Measurements from ENCODE around the gene TNFAIP8L1. TPM values are rescaled to one million over a fixed set of nuclear protein-coding genes. Genes with fewer than 3 reads are reported as not detected.
A peak's percentile ranks its signal among the peaks of the same experiment; 100 is the strongest.

Gene TNFAIP8L1
- total RNA-seq, 2 experiments from 2014 or later = 18.4 to 18.6 TPM

DNA sequence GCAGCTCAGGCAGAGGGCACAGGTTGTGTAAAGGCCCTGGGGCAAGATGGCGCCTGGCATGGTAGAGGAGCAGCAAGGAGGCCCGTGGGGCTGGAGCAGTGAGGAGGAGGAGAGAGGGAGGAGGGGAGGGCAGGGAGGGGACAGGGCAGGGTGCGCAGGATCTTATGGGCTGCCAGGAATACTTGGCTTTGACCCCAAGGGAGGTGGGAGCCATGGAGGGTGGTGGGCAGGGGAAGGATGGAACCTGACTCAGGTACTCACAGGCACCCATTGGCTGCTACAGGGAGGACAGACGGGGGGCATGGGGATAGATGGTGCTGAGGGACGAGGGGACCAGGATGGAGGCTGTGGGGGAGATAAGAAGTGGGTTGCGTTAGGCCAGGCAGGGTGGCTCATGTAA is 3.3 kb downstream of the TNFAIP8L1 start:
- DNase-seq = no peak
- Mint-ChIP-seq H3K36me3 (ENCODE audit: low read depth) (peaks cover 3% of the 10 kb centered on the region), H3K9me3 (no peaks in the 10 kb centered on the region), H3K27me3 (no peaks in the 10 kb centered on the region), H3K4me3 (no peak overlapping the region), H3K4me1 (peaks cover 21% of the 10 kb centered on the region), H3K27ac (no peak overlapping the region)
- ChIA-PET POLR2A (no interaction called here), CTCF (no interaction called here)

DNA sequence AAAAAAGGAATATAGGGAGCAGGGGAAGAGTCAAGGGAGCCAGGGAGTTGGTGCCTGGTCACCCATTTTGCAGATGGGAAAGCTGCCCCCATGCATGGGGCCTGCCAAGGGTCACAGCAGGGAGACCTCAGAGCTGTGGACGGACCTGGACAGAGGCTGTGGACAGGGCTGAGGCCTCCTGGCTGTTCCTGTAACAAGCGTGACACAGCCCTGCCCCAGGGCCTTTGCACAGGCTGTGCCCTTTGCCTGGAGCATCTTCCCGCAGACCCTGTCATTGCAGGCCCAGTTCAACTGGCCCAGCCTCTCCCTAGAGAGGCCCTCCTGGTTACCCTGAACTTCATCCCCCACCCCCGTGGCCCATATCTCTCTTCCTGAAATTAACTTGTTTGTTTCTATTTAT is 6.4 kb downstream of the TNFAIP8L1 start:
- Mint-ChIP-seq H3K27me3 (no peaks in the 10 kb centered on the region), H3K4me1 (peaks cover 5% of the 10 kb centered on the region), H3K27ac (no peak overlapping the region), H3K4me3 (no peak overlapping the region), H3K9me3 (no peaks in the 10 kb centered on the region), H3K36me3 (ENCODE audit: low read depth) (peaks cover 5% of the 10 kb centered on the region)
- CTCF ChIA-PET = interaction anchor here (0.7 to 2.5 kb wide), 2 partner anchors 9 to 69 kb away, joined by 3 to 14 read pairs; no protein-coding TSS in a partner anchor
- POLR2A ChIA-PET = no interaction called here
- DNase-seq = no peak

DNA sequence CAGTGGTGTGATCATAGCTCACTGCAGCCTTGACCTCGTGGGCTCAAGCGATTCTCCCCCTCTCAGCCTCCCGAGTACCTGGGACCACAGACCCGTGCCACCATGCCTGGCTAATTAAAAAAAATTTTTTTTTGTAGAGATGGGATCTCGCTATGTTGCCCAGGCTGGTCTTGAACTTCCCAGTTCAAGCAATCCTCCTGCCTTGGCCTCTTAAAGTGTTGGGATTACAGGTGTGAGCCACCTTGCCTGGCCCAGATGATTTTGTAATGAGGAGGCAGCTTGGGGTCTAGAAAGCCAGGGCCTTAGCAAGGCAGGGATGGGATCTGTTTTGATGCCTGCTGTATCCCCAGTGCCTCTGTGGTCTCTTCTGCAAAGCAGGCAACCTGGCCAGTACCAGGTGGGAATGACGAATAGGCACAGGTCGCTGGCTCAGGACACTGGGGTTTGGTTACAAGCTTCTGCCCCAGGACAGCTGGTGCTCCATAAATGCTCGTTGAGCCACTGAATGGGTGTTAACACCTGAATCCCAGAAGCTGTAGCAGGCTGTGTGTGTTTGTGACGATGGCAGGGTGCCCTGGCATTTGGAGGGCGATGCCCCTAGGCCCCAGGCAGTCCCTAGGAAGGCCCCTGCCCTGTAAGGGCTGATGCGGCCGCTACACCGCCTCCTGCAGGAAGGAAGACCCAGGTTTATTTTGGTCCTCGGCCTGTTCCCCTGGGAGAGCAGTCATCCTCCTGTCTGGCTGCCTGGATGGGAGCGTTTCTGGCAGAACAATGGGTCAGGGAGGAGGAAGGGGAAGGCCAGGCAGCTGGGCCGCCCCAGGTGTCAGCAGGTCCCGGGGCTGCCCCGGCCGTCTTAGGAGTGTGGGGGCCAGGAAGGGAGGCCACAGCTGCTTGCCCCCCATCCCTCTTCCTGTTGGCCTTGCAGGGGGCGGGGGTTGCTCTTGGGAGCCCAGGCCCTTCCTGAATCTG is 8.6 kb downstream of the TNFAIP8L1 start:
- H3K4me3 Mint-ChIP-seq = no peak overlapping the region
- H3K4me1 Mint-ChIP-seq = peaks cover 2% of the 10 kb centered on the region
- POLR2A ChIA-PET = no interaction called here
- H3K9me3 Mint-ChIP-seq = no peaks in the 10 kb centered on the region
- CTCF ChIA-PET = interaction anchor here (1.0 to 3.0 kb wide), 2 partner anchors 12 to 13 kb away, joined by 3 to 7 read pairs; no protein-coding TSS in a partner anchor
- H3K36me3 Mint-ChIP-seq (ENCODE audit: low read depth) = peaks cover 8% of the 10 kb centered on the region
- no peak for DNase-seq
- peak overlapping the region; percentile 16 for H3K27ac Mint-ChIP-seq
- no peaks in the 10 kb centered on the region for H3K27me3 Mint-ChIP-seq

DNA sequence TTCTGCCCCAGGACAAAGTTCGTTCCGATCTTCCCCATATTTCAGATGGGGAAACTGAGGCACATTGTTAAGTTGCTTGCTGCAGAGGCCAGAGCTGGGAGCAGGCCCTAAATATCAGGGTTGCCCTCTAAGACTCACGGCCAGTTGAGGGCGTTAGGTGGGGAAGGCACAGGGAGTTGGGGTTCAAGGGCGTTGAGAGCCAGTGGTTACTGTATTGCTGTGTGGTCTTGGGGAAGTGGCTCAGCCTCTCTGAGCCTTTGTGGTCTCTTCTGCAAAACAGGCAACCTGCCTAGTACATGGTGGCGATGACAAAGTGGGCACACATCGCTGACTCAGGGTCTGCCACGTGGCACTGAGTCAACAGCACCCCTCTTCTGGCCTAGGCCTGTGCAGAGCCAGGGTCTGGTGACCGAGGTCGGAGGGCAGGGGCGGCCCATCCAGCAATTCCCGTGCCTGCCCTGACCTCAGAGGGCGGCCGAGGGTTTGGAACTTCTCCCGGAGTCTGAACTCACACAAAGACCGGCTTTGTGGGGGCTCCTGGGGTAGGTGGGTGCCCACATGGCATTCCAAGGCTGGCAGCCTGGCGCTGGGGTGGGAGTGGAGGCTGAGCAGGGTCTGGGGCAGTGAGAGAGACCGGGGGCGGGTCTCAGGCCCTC is 10.2 kb downstream of the TNFAIP8L1 start:
- Mint-ChIP-seq H3K27ac (no peak overlapping the region), H3K27me3 (no peaks in the 10 kb centered on the region), H3K4me1 (peaks cover 2% of the 10 kb centered on the region), H3K36me3 (ENCODE audit: low read depth) (peaks cover 10% of the 10 kb centered on the region), H3K9me3 (no peaks in the 10 kb centered on the region), H3K4me3 (no peak overlapping the region)
- POLR2A ChIA-PET = no interaction called here
- DNase-seq = no peak
- CTCF ChIA-PET = interaction anchor here (0.5 to 3.0 kb wide), 3 partner anchors 13 to 497 kb away, joined by 3 to 7 read pairs (median 5); no protein-coding TSS in a partner anchor

DNA sequence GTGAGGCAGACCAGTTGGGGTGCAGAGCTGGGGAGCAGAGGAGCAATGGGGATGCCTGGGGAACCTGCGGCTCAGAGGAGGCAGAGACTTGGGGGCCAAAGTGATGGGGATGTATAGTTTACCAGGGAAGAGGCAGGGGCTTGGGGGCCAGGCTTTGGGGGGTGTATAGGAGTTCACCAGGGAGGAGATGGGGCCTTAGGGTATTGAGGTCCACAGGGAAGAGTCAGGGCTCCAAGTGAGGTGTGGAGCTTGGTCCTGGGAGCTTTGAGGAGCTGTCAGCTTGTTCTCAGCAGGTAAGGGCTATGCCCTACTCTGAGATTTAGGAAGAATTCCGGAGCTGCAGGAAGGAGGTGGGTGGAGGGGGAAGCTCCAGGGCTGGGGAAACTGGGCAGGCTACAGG is 10.8 kb downstream of the TNFAIP8L1 start:
- H3K4me1 Mint-ChIP-seq = peaks cover 2% of the 10 kb centered on the region
- peaks cover 16% of the 10 kb centered on the region for H3K36me3 Mint-ChIP-seq (ENCODE audit: low read depth)
- H3K27ac Mint-ChIP-seq = no peak overlapping the region
- DNase-seq = no peak
- ChIA-PET POLR2A (no interaction called here), CTCF (interaction anchor here (1.6 kb wide), 1 partner anchor 14 kb away, joined by 5 read pairs; no protein-coding TSS in a partner anchor)
- no peaks in the 10 kb centered on the region for H3K9me3 Mint-ChIP-seq
- no peak overlapping the region for H3K4me3 Mint-ChIP-seq
- H3K27me3 Mint-ChIP-seq = no peaks in the 10 kb centered on the region

DNA sequence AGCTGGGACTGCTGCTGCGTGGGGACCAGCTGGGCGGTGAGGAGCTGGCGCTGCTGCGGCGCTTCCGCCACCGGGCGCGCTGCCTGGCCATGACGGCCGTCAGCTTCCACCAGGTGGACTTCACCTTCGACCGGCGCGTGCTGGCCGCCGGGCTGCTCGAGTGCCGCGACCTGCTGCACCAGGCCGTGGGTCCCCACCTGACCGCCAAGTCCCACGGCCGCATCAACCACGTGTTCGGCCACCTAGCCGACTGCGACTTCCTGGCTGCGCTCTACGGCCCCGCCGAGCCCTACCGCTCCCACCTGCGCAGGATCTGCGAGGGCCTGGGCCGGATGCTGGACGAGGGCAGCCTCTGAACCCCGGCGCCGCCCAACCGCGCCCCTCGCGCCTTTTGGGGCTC is 12.8 kb downstream of the TNFAIP8L1 start:
- Mint-ChIP-seq H3K4me1 (peaks cover 2% of the 10 kb centered on the region), H3K4me3 (no peak overlapping the region), H3K27me3 (no peaks in the 10 kb centered on the region), H3K36me3 (ENCODE audit: low read depth) (peaks cover 20% of the 10 kb centered on the region), H3K9me3 (no peaks in the 10 kb centered on the region), H3K27ac (no peak overlapping the region)
- no peak for DNase-seq
- ChIA-PET CTCF (no interaction called here), POLR2A (no interaction called here)

DNA sequence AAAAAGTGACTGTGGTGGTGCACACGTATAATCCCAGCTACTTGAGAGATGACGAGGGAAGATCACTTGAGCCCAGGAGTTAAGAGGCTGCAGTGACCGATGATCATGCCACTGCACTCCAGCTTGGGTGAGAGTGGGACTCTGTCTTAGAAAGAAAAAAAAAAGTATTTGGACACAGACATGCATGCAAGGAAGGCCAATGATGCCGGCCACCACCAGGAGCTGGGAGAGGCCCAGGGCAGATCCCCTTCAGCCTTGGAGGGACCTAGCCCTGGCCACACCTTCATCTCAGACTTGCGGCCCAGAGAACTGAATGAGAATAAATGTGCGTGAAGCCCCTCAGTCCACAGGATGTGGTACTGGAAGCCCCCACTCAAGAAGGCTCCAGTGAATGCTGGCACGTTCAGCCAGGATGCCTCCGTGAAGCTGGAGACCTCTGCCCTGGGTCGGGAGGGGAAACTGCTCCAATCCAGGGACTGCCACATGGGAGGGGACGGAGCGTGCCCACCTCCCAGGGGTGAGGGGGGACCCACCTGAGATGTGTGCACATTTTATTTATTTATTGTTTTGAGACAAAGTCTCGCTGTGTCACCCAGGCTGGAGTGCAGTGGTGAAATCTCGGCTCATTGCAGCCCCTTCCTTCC is 14.6 kb downstream of the TNFAIP8L1 start:
- H3K36me3 Mint-ChIP-seq (ENCODE audit: low read depth) = peaks cover 26% of the 10 kb centered on the region
- H3K27ac Mint-ChIP-seq = no peak overlapping the region
- DNase-seq = no peak
- H3K4me3 Mint-ChIP-seq = no peak overlapping the region
- H3K9me3 Mint-ChIP-seq = no peaks in the 10 kb centered on the region
- CTCF ChIA-PET = no interaction called here
- peaks cover 2% of the 10 kb centered on the region for H3K4me1 Mint-ChIP-seq
- POLR2A ChIA-PET = interaction anchor here (0.7 kb wide), 1 partner anchor 470 kb away, joined by 3 read pairs; no protein-coding TSS in a partner anchor
- H3K27me3 Mint-ChIP-seq = no peaks in the 10 kb centered on the region

DNA sequence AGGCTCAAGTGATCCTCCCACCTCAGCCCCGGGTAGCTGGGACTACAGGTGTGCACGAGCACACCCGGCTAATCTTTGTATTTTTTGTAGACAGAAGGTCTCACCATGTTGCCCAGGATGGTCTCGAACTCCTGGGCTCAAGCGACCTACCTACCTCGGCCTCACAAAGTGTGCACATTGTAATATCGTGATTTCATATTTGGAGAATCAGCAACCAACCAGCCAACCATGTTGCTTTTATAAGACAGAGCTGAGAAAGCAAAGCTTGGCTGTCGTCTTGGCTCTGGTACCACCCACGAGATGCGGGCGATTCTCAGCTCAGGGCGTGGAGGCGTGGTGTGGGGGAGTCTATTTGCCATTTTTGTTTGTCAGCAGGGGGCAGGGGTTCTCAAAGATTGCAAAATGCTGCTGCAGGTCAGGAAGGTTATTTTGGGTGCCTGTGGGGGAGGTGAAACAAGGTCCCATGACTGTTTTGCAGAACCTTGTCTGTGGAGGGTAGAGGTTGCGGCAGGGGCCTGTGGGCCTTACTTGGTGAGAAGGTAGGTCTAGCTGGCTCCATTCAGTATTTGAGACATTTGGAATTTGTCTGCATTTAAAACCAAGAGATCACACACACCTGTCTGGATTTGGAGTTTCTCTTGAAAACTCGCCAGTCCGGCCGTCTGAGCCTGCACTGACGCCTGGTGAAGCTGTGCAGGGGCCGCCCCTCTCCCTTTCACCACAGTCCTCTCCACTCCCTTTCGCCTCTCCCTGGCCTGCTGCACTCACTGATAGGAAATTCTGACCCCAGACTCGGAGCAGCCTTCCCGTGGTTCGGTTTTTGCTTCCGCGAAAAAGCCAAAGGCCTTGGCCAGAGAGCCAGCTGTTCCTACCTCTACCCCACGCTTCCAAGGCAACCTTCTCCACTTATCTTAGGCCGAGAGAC is 15.4 kb downstream of the TNFAIP8L1 start:
- H3K27ac Mint-ChIP-seq = no peak overlapping the region
- H3K36me3 Mint-ChIP-seq (ENCODE audit: low read depth) = peaks cover 32% of the 10 kb centered on the region
- H3K27me3 Mint-ChIP-seq = no peaks in the 10 kb centered on the region
- ChIA-PET CTCF (interaction anchor here (0.7 kb wide), 1 partner anchor 21 kb away, joined by 3 read pairs; no protein-coding TSS in a partner anchor), POLR2A (interaction anchor here (0.6 kb wide), 1 partner anchor 9 kb away, joined by 3 read pairs; no protein-coding TSS in a partner anchor)
- no peak overlapping the region for H3K4me3 Mint-ChIP-seq
- H3K9me3 Mint-ChIP-seq = no peaks in the 10 kb centered on the region
- no peak for DNase-seq
- H3K4me1 Mint-ChIP-seq = no peaks in the 10 kb centered on the region

DNA sequence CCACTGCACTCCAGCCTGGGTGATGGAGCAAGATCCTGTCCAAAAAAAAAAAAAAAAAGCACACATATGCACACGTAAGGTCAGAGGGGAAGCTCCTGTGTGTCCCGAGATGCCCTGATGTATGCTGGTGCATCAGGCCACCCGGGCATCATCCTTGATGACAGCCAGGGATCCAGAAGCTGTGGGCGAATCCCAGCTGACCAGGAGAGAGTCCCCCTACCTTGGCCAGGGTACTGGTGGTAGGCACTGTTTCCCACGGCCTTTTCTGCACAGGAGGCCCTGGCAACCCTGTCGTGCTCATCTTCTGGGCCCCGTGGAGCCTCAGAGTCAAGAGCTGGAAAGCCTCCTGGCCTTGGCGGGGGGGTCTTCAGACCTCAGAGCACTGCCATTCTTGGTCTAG is 16.8 kb downstream of the TNFAIP8L1 start:
- Mint-ChIP-seq H3K27me3 (no peaks in the 10 kb centered on the region), H3K4me1 (peaks cover 2% of the 10 kb centered on the region), H3K36me3 (ENCODE audit: low read depth) (peaks cover 44% of the 10 kb centered on the region), H3K27ac (no peak overlapping the region), H3K4me3 (no peak overlapping the region), H3K9me3 (no peaks in the 10 kb centered on the region)
- ChIA-PET CTCF (no interaction called here), POLR2A (no interaction called here)
- DNase-seq = no peak

DNA sequence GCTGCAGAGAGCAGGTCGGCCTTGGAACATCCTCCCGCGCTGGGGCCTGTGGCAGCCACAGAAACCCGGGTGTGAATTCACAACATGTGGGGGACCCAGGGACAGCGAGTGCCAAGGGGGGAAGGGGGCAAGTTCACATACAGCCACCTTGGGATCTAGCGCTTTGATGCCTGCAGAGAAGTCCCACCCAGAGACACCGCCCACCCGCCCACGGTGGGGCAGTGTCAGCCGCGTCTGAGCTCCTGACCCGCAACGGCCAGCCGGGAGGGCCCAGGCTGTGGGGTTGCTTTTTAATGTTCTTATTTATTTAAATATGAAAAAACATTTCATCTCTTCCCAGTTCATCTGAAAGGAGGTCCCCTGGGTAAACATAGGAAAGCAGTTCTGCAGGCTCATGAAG is 17.9 kb downstream of the TNFAIP8L1 start:
- DNase-seq = no peak
- Mint-ChIP-seq H3K4me3 (no peak overlapping the region), H3K9me3 (no peaks in the 10 kb centered on the region), H3K36me3 (ENCODE audit: low read depth) (peaks cover 51% of the 10 kb centered on the region), H3K4me1 (peaks cover 5% of the 10 kb centered on the region), H3K27me3 (no peaks in the 10 kb centered on the region), H3K27ac (no peak overlapping the region)
- CTCF ChIA-PET = interaction anchor here (0.6 kb wide), 1 partner anchor 134 kb away, joined by 3 read pairs; the partner anchor contains the start of gene FEM1A
- POLR2A ChIA-PET = no interaction called here

DNA sequence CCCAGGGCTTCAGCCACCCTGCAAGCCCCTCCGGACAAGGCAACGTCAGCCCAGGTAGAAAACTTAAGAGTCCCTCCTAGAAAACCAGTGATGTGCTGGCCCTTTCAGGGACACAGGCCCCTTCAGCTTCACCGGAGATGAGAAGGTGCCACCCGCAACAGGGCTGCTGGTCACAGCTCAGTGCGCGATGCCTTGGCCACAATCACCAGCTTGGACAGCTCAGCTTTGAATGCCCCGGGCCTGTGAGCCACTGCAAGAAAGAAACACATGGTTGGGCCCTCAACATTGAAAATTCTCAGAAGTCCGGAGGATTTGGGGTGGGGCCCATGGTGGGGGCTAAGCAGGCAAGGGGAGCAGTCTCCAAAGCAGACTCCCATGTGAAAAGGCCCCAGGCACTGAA is 18.5 kb downstream of the TNFAIP8L1 start:
- Mint-ChIP-seq H3K4me1 (peaks cover 5% of the 10 kb centered on the region), H3K4me3 (no peak overlapping the region), H3K27me3 (no peaks in the 10 kb centered on the region), H3K9me3 (no peaks in the 10 kb centered on the region), H3K36me3 (ENCODE audit: low read depth) (peaks cover 54% of the 10 kb centered on the region), H3K27ac (no peak overlapping the region)
- ChIA-PET POLR2A (interaction anchor here (2.0 kb wide), 1 partner anchor 42 kb away, joined by 4 read pairs; no protein-coding TSS in a partner anchor), CTCF (no interaction called here)
- DNase-seq = no peak

DNA sequence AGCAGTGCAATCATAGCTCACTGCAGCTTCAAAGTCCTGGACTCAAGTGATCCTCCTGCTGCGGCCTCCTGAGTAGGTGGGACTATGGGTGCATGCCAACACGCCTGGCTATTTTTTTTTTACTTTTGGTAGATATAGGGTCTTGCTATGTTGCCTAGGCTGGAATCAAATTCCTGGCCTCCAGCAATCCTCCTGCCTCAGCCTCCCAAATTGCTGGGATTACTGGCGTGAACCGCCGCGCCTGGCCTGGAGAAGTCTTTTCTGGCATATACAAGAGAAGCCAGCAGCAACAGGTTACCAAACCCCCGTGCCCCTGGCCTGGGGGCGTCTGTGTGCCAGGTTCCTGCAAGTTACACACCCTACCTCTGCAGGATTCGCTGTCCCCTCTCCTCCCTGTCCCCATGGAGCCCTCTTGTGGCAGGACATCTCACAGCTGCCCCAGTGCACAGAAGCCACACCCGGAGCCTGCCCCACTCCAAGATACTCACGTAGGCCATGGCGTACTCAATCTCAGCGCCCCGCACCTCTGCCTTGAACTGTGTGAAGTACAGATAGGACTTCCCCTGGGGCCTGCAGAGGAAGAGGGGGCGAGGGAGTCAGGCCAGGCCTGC is 21.0 kb downstream of the TNFAIP8L1 start:
- no peaks in the 10 kb centered on the region for H3K9me3 Mint-ChIP-seq
- CTCF ChIA-PET = no interaction called here
- no peaks in the 10 kb centered on the region for H3K27me3 Mint-ChIP-seq
- H3K36me3 Mint-ChIP-seq (ENCODE audit: low read depth) = peaks cover 44% of the 10 kb centered on the region
- peak; percentile 27 for DNase-seq
- H3K4me1 Mint-ChIP-seq = peaks cover 5% of the 10 kb centered on the region
- POLR2A ChIA-PET = interaction anchor here (2.0 kb wide), 1 partner anchor 40 kb away, joined by 4 read pairs; no protein-coding TSS in a partner anchor
- no peak overlapping the region for H3K27ac Mint-ChIP-seq
- H3K4me3 Mint-ChIP-seq = no peak overlapping the region

Data from activated CD4-positive, alpha-beta memory T cell treated with anti-CD3 and anti-CD28 coated beads, Interleukin-2, amount 10 ng/mL, durations not matched to agents 7 days and 5 days (primary cell).